Upper lobe of left lung (tissue), 4 donors: Measurements from ENCODE around the gene PYGL.

ENCODE experiments used
- POLR2A ChIP-seq, 4 donors: fragments of 450-650 bp; IDR thresholded peaks; one replicate each; pipeline ENCODE4 v1.5.1; 2016 to 2017; ENCODE audit warnings: antibody characterized with exemption in 4 of 4, mild to moderate bottlenecking in 2 of 4
- TF ChIP-seq, protein P1 (sequence below), 6 experiments: fragments of 450-650 bp in 4 of 6; fragments of 200-600 bp in 2 of 6; sonication (generic) in 2 of 6; IDR thresholded peaks; one replicate each; pipeline ENCODE4 v1.5.1; 2016 to 2019; ENCODE audit warnings: antibody characterized with exemption in 6 of 6

DNA sequence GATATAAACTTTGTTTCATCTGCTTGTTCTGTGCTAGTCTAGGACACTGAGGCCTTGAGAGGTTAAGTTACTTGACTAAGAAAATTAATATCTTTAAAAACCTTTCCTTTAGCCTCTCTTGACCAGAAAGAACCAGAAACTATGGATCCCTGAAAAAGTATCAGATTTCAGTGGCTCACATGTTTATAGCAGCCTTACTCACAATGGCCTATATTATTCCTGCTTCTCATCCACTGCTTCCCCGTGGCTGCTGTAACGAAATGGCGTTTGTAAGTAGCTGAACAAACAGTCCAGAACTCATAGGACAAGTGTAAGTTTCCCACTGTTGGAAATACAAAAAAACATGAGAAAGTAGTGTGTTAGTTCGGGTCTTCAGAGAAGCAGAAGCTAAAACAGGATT lies 3.2 kb upstream of the PYGL start:
- TF ChIP-seq, protein P1, sequence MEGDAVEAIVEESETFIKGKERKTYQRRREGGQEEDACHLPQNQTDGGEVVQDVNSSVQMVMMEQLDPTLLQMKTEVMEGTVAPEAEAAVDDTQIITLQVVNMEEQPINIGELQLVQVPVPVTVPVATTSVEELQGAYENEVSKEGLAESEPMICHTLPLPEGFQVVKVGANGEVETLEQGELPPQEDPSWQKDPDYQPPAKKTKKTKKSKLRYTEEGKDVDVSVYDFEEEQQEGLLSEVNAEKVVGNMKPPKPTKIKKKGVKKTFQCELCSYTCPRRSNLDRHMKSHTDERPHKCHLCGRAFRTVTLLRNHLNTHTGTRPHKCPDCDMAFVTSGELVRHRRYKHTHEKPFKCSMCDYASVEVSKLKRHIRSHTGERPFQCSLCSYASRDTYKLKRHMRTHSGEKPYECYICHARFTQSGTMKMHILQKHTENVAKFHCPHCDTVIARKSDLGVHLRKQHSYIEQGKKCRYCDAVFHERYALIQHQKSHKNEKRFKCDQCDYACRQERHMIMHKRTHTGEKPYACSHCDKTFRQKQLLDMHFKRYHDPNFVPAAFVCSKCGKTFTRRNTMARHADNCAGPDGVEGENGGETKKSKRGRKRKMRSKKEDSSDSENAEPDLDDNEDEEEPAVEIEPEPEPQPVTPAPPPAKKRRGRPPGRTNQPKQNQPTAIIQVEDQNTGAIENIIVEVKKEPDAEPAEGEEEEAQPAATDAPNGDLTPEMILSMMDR (IDR thresholded peaks at IDR 0.05): no peak
- no peak for TF ChIP-seq POLR2A (IDR thresholded peaks at IDR 0.05)
